AG08395 (cell line): ENCODE measurements around the gene COX6B2.
A peak's percentile ranks its signal among the peaks of the same experiment; 100 is the strongest.
"Not testable (repeated sequence)": the region's sequence is repeated elsewhere in the genome, so short reads cannot be mapped to it uniquely, and the experiment has no call there.

Experiments used
- DNase-seq: peaks from one replicate; pipeline ENCODE4 v3.0.0; 2012; ENCODE audit warnings: mixed read lengths, low spot score

COX6B2 gene

DNA sequence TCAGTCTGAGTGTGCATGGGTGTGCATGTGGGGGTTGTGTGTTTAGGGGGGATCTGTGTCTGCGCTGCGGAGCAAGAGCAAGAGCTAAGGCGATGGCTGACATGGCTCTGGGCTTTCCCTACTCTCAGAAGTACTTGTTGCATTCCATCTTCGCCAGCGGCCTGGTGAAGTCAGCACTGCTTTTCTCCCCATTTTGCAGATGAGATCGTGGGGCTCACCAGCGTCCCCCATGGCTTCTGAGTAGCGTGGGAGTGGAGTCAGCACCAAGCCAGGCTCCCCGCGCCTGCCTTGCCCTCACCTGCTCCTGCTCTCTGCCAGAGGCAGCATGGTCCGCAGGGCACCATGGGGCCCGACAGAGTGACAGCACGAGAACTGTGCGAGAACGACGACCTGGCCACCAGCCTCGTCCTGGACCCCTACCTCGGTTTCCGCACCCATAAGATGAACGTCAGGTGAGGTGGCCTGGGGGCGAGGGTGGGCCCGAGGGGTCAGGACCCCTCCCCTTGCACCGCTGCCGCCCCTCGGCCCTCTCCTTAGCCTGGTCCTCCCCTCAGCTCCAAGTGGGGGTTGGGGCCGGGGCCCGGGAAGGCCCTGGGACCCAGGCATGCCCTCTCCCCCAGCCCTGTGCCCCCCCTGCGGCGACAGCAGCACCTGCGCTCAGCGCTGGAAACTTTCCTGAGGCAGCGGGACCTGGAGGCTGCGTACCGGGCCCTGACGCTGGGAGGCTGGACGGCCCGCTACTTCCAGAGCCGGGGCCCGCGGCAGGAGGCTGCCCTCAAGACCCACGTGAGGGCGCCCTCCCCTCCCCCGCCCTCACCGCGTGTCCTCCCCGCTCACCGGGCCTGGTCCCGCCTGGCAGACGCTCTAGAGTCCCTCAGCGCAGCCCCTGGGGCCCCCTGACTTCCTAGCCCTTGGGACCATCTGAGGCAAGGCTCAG lies 12.7 kb downstream of the COX6B2 start:
- DNase-seq = no peak

DNA sequence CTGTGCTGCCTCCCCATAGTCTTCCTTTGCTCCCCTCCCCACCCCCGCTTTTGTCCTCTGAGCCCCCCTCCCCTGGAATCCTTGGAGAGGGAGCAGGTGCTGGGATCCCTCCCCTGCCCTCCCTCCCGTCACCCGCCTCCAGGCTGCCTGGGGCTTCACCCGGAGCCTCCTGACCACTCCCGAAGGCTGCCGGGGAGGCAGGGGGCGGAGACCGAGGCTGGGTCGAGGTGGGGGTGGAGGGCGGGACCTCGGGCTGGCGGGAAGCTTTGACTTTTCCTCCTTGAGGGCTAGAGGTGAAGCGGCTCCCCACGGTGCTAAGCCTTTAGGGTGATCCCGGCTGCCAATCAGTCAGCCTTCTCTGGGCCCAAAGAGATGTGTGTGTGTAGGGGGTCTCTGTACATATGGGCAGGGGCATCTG lies 13.3 kb downstream of the COX6B2 start:
- DNase-seq = peak; percentile 93

DNA sequence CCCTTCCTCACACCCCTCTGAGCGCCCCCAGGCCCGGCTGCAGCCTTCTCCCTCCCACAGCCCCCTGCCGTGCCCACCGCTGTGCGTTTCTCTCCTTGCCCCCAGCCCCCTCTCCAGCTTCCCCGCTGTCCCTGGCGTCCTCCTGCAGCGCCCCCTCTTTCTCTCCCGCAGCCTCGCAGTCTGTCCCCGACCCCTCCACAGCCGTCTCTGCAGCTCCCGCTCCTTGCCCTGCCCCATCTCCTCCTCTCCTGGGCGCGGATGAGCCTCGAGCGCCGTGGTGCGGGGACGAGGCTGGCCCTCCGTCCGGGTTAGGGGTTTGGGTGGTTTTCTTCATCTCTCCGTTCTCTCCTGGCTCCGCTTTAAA lies 13.8 kb downstream of the COX6B2 start:
- DNase-seq = no peak

DNA sequence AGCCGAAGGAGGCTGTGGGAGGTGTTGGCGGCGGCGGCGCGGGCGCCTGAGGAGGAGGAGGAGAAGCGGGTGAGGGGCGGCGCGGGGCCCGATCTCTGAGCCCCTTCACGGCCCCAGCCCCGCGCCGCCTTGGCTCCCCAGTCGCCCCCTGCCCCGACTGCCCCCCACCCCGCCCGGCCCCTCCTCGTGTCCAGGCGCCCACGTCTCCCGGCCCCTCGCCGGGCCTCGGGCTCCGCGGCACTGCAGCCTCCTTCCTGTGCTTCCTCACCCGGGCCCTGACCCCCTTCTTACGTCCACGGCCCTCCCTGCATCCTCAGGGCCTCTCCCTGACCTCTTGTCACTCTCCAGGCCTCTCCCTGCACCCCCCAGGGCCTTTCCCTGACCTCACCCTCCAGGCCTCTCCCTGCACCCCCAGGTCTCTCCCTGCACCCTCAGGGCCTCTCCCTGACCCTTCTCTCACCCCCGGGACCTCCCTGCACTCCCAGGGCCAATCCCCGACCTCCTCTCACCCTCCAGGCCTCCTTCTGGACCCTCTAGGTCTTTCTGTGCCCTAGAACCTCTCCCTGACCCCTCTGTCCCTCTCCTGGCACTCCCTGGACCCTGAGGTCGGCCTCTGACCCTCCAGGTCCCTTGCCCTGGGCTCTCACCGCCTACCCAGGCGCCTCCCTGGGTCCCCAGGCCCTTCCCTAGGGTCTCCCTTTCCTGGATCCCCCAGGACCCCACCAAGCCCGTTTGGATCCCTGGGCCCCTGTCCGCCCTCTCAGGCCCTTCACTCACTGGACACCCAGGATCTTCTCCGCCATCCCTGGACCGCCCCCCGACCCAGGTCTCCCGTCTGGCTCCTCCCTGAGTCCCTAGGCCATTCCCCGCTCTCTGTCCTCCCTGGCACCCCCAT lies 14.4 kb downstream of the COX6B2 start:
- no peak for DNase-seq

DNA sequence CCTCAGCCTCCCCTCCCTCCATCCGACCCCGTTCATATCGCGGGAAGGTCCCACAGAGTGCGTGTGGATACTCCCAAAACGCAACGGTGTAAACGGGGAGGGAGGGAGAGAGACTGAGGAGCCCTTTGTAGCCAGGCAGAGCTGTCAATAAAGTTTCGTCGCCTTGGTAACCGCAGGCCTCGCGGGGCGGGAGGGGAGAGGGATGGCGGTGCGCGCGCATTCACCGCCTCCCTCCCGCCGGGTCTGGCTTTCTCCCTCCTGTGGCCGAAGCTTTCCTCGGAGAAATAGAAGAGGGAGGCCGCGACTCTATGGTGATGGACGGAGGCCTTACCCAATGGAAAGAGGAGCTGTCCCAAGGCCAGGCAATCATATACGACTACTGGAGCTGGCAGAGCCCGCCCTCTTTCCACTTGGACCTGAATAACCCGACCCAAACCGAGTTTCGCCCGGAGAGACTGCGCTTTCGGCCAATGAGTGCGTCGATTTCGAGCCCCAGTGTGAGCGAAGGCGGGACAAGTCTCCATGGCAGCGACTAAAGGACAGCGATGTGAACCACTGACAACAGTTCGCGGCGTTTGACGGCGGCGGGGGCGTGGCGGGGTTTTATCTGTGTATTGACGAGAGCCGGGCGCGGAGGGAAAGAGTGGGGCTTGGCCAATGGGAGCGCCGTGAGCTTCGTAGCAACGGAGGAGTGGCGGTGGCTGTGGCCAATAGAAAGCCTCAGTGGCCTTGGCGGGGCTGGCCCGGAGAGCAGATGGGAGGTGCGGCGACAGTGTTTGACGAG lies 15.2 kb downstream of the COX6B2 start, which contains the start of gene KMT5C:
KMT5C (plus strand) TSS at position 772 of the 784 bp plus-strand sequence. CDS start 2,061 bp downstream, outside the sequence.
- peak; percentile 100 for DNase-seq

DNA sequence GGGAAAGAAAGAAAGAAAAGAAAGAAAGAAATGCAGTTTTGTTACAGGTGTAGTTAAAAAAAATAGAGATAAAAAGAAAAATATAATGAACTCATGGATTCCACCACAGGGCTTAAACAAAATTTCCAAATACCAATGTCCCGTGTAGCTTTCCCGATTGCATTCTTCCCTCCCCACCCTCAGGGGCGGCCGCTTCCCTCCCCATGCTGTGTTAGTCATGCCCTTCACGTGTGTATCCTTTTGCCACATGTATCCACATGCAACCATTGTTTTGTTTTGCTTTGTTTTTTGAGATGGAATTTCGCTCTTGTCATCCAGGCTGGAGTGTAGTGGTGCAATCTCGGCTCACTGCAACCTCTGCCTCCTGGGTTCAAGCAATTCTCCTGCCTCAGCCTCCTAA lies 18.4 kb downstream of the COX6B2 start:
- peak; percentile 69 for DNase-seq

DNA sequence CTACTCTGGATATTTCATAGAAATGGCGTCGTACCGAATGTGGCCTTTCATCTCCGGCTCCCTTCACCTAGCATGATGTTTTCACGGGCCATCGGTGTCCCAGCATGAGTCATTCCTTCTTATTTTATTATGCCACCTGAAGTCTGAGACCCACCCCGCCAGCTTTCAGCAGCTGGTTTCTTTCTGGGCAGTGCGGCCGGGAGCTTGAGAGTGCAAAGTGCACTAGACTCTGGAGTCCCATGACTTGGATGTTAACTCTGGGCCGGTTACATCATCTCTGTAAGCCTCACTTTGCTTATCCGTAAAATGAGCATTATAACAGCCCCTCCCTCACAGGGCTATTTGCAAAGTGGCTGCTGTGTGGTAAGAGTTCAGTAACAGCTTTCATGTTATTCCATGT lies 20.6 kb downstream of the COX6B2 start:
- no peak for DNase-seq

DNA sequence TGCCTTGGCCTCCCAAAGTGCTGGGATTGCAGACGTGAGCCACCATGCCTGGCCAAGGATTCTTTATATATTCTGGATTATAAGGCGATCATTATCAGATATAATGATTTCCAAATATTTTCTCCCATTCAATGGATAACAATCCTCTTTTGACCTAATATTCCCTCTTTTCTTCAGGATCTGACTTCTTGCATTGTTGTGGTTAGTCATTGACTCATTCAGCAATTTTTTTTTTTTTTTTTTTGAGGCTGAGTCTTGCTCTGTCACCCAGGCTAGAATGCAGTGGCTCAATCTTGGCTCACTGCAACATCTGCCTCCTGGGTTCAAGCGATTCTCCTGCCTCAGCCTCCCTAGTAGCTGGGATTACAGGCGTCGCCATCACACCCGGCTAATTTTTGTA lies 24.7 kb downstream of the COX6B2 start:
- peak; percentile 65 for DNase-seq

DNA sequence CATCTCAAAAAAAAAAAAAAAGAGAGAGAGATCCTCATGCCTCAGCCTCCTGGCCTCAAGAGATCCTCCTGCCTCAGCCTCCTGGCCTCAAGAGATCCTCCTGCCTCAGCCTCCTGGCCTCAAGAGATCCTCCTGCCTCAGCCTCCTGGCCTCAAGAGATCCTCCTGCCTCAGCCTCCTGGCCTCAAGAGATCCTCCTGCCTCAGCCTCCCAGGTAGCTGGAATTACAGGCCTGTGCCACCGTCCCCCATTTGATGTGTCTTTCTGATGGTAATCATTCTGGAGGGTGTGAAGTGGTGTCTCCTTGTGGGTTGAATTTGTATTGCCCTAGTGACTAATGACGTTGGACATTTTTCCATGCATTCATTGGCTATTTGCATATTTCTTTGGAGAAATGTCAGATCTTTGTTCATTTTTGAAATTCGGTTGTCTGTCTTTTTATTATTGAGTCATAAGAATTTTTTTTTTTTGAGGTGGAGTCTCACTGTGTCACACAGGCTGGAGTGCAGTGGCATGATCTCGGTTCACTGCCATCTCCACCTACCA lies 25.7 kb downstream of the COX6B2 start:
- DNase-seq = not testable (repeated sequence)

DNA sequence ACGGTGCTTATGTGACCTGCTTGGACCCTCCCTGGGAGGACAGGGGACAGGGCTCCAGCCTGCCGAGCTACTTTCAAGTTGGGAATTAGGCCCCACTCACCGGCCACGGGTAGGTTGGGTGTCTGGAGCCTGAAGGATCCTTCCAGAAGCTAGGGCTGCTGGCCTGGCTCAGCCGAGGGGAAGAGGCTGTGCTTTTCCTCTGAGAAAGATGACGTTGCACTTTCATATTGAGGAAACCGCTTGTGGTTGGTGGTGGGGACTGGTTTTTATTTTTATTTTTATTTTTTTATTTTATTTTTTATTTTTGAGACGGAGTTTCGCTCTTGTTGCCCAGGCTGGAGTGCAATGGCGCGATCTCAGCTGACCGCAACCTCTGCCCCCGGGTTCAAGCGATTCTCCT lies 29.3 kb downstream of the COX6B2 start, which contains the start of gene TMEM150B:
TMEM150B (minus strand) TSS at position 170 of the 400 bp plus-strand sequence. CDS start 4,305 bp downstream, outside the sequence.
- DNase-seq = no peak

DNA sequence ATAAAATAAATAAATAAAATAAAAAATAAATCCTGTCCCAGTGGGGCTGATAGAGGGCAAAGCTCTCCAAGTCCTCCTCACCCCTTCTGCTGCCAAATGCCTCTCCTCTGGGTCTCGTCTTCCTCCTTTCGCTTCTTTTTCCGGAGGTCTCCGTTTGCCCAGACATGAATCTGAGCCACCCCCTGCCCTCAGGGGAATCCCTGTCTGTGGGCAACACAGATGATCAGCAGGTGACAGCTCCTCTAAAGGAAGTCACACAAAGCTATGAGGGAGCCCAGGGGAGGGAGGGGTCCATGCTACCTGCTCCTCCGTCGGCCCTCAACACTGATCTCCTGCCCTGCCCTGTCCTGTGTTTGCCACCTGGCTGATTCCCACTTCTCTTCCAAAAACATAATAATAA lies 29.9 kb downstream of the COX6B2 start:
- DNase-seq = no peak

DNA sequence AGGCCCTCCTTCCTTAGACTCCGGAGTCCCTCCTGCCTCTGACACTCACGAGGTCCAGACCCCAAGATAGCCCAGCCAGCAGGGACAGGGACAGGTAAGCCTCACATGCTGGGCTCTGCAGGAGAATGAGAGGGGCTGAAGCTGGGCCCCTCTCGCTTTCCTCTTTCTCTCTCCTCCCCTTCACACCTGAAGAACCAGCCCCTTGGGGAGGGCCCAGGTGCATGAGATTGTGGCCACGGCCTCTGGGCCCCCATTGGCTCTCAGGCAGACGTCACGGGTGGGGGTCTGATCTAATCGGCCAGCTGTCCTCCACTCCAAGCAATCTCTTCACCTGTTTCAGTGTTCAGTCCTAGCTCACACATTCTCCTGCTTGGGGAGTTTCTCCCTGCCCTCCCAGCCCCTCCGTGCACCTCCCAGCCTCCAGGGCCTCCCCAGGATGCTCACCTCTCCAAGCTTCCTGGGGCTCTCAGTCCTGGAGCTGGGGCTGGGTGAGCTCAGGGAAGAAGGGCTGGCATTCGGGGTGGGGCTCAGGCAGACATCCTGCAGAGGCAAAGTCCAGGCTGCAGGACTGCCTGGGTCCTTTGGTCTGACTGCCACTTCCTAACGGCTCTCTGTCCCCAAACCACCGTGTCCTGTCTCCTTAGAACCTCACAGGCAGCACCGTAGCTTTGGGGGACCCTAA lies 32.2 kb downstream of the COX6B2 start:
- DNase-seq = no peak

DNA sequence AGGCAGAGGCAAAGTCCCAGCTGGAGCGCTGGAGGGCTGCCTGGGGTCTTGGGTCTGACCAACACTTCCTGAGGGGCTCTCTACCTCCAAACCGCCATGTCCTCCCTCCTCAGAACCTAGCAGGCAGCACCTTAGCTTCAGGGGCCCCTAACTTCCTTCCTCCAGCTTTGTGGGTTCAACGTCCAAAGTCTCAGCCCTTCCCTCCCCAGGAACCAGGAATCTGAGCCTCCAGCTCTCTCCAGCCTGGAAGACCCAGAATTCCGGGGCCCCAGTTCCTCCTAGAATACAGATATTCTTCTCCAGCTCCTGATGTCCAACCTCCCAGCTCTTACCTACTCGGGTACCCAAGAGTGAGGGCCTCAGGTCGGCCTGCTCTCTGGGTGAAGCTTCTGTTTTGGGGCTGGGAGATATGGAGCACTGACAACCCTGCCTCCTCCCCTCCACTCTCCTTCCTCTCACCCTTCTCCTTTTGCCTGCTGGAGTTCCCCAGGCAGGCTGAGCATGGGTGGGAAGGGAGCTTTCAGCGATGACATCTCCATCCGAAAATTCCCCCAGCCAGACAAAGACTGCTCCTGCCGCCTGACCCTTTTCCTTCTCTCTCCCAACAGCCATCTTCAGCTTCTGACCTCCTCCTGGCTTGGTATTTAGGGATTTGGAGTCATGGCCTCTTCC lies 32.9 kb downstream of the COX6B2 start:
- DNase-seq = no peak

DNA sequence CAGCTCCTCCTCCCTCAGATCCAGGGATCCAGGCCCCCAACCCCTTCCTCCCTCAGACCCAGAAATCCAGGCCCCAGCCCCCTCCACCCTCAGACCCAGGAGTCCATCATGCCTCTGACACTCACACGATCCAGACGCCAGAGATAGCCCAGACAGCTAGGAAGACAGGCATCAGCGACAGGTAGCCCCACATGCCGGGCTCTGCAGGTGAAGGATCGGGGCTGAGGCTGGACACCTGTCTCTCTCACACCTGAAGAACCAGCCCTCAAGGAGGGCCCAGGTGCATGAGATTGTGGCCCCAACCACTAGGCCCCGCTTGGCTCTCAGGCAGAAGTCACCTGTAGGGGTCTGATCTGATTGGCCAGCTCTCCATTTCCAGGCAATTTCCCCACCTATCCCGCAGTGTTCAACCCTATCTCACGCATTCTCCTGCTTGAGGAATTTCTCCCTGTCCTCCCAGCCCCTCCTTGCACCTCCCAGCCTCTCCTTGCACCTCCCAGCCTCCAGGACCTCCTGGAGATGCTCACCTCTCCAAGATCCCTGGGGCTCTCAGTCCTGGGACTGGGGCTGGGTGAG lies 33.6 kb downstream of the COX6B2 start:
- no peak for DNase-seq

DNA sequence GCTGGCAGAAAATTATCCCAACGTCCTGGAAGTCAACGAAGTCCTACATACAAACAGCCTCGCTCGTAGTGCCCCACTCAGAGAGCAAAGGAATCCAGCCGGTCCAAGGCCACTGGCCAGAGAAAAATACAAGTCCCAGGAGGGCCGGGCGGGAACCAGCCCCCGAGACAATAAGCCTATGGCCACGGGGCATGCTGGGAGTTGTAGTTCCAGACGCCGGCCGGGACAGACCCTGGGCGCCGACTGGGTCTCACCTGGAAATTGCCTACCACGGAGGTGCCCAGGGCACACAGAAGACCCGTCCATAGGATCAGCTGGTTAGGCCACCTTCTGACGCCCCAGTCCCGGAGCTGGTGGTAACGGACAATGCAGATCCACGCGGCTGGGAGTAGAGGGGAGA lies 34.7 kb downstream of the COX6B2 start:
- peak; percentile 75 for DNase-seq

DNA sequence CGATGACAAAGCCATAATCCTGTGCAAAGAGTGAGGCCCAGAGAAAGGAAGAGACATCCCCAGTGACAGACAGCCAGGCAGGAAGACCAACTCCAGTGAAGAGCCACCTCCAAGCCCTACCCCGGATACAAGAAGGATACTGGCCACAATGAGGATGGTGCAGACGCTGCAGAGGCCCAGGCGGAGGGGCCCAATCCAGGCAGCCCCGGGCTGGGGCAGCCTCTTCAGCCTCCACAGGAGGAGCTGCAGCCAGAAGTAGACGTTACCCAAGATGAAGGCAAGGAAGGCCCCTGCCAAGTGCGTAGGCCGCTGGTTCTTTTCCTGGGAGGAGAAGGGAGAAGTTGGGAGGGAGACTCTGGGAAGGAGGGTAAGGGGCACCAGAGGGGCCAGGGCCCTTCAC lies 37.9 kb downstream of the COX6B2 start:
- DNase-seq = no peak

DNA sequence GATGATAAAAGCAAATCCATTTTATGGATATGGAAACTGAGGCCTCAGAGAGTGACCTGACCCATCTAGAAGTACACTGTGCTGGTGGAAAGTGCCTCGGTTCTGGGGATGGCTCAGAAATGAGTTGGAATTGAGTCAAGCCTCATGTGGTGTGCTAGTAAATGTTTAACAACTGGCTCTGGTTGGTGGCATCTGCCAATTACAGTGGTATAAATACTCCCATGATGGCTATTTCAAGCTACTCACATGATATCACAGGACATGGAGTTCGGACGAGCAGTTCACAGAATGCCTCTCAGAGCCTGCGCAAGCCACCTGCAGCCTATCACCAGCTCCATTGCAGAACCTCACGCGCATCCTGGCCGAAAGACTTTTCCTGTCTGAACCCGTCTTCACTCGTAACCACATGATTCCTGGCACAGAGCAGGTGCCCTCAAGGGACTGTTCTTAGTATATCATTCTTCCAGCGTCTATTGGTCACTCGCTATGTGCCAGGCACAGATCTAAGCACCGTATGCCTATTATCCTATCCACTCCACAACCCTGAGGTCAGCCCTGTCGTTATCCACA lies 38.5 kb downstream of the COX6B2 start:
- DNase-seq = no peak

DNA sequence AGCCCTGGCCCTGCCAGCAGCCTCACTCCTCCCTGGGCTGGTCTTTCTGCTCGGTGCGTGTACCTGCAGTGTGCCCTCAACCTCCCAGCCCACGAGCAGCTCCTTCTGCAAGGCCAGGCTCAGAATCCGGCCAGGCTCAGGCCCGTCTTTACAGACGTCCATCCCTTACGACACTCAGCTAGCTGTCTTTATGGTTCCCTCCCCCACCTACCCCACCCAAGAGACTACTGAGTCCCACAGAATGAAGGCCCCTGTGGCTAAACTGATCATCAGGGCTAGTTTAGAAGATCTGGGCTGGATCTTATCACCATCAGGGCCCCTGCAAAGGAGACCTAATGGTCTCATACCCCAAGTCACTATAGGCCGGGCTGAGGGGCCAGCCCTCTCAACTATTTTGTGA lies 40.1 kb downstream of the COX6B2 start:
- no peak for DNase-seq

DNA sequence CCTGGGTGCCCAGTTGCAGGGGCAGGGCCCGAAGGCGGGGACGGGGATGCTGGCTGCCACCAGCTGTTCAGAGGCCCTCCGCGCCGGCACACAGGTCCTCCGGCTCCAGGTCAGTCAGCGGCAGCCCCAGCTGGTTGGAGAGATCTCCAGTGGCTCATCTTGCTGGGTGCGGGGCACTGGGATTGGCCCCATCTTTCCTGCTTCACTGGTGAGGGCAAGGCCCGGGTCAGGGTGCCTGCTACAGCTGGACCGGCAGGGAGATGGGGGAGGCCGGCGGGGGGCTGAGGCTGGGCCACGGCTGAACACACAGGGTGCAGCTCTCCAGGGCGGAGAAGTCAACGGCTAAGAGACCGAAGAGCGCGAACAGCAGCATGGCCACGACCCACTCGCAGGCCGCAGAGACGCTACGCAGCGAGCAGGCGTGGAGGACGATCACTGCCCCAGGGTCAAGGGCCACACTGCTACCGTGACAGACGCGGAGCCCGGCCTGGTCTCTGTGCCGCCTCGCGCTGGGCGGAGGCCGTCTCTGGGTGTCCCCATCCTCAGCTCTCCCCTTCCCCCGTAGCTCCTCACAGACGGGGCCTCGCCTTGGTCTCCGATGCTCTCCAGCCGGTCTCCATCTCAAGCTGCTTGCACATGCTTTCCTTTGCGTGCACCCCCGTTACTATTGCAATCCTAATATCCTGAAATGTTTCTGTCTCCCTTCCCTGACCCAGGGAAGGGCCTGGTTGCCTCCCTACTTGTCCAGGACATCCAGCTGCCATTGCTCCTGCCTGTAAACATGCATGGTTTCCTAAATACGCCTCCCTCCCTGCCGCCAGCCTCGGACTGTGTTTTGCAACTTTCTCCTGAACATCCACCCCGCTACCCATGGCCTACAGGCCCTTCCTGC lies 41.7 kb downstream of the COX6B2 start:
- no peak for DNase-seq
